Activated CD8-positive, alpha-beta T cell treated with anti-CD3 and anti-CD28 coated beads for 36 hours (primary cell): ENCODE results near the gene PPP2R2C. TPM values are rescaled to one million over a fixed set of nuclear protein-coding genes. Genes with fewer than 3 reads are reported as not detected.

Experiments
- ATAC-seq: fragments of 200-7000 bp; cut with Tn5 transposase; one replicate; pipeline ENCODE4 v1.10.0; 2021; ENCODE audit warnings: mild to moderate bottlenecking, moderate library complexity
- CTCF ChIA-PET: fragments of 350-600 bp; sonication (Branson Sonifier 250); formaldehyde crosslinking; loops from one replicate; lab custom pipeline; 2021; ENCODE audit warnings: antibody characterized with exemption; lab: Charles Lee
- POLR2A ChIA-PET: fragments of 350-600 bp; sonication (Branson Sonifier 250); formaldehyde crosslinking; loops from one replicate; lab custom pipeline; 2021; ENCODE audit warnings: antibody characterized with exemption; lab: Charles Lee
- DNase-seq: peaks from one replicate; pipeline ENCODE4 v3.0.0-alpha.2; 2020
- H3K27ac Mint-ChIP-seq: one replicate; pipeline ENCODE4 v1.8.0; 2021; ENCODE audit warnings: mild to moderate bottlenecking, mixed read lengths
- H3K27me3 Mint-ChIP-seq: one replicate; pipeline ENCODE4 v1.8.0; 2021; ENCODE audit warnings: mixed read lengths
- H3K36me3 Mint-ChIP-seq: one replicate; pipeline ENCODE4 v1.8.0; 2021; ENCODE audit warnings: low read depth, mixed read lengths
- H3K4me1 Mint-ChIP-seq: one replicate; pipeline ENCODE4 v1.8.0; 2021; ENCODE audit warnings: low read depth, mixed read lengths
- H3K4me3 Mint-ChIP-seq: one replicate; pipeline ENCODE4 v1.8.0; 2021; ENCODE audit warnings: mild to moderate bottlenecking, moderate library complexity, mixed read lengths
- H3K9me3 Mint-ChIP-seq: one replicate; pipeline ENCODE4 v1.8.0; 2021; ENCODE audit warnings: mixed read lengths
- intact Hi-C: fragments of 100-400 bp; cut with micrococcal nuclease; formaldehyde crosslinking; loops from one replicate; pipeline ENCODE4 v1.10.0; 2022
- total RNA-seq, 2 experiments: library from RNA; stranded (reverse); gene quantifications; one replicate each; pipeline ENCODE4 v1.2.3, GENCODE V29; 2021
- TF ChIP-seq, protein P1 (sequence below): fragments of 200-600 bp; IDR thresholded peaks from one replicate; pipeline ENCODE4 v1.8.0; 2022; ENCODE audit warnings: antibody characterized with exemption, mild to moderate bottlenecking

PPP2R2C gene
- total RNA-seq, 2 experiments from 2014 or later, result not detected

GRCh38 chr4:6354119-6354518 lies 118.3 kb downstream of the PPP2R2C start:
- H3K27ac Mint-ChIP-seq, result no peak overlapping the region
- TF ChIP-seq, protein P1, sequence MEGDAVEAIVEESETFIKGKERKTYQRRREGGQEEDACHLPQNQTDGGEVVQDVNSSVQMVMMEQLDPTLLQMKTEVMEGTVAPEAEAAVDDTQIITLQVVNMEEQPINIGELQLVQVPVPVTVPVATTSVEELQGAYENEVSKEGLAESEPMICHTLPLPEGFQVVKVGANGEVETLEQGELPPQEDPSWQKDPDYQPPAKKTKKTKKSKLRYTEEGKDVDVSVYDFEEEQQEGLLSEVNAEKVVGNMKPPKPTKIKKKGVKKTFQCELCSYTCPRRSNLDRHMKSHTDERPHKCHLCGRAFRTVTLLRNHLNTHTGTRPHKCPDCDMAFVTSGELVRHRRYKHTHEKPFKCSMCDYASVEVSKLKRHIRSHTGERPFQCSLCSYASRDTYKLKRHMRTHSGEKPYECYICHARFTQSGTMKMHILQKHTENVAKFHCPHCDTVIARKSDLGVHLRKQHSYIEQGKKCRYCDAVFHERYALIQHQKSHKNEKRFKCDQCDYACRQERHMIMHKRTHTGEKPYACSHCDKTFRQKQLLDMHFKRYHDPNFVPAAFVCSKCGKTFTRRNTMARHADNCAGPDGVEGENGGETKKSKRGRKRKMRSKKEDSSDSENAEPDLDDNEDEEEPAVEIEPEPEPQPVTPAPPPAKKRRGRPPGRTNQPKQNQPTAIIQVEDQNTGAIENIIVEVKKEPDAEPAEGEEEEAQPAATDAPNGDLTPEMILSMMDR, result no peak
- H3K9me3 Mint-ChIP-seq, result no peaks in the 10 kb centered on the region
- ATAC-seq, result no peak
- H3K4me3 Mint-ChIP-seq, result no peak overlapping the region
- H3K27me3 Mint-ChIP-seq, result peaks cover 6% of the 10 kb centered on the region
- no peaks in the 10 kb centered on the region for H3K36me3 Mint-ChIP-seq
- H3K4me1 Mint-ChIP-seq, result no peaks in the 10 kb centered on the region
- CTCF ChIA-PET, result no interaction called here
- DNase-seq, result no peak
- intact Hi-C loops, result no loop called here
- POLR2A ChIA-PET, result no interaction called here

- DNase-seq, result no peak
- Mint-ChIP-seq H3K9me3 (no peaks in the 10 kb centered on the region), H3K27me3 (peaks cover 7% of the 10 kb centered on the region), H3K4me1 (no peaks in the 10 kb centered on the region), H3K27ac (no peak overlapping the region), H3K36me3 (no peaks in the 10 kb centered on the region), H3K4me3 (no peak overlapping the region)
- TF ChIP-seq, protein P1, result no peak
- POLR2A ChIA-PET, result no interaction called here
- ATAC-seq, result no peak
- CTCF ChIA-PET, result no interaction called here
- intact Hi-C loops, result no loop called here
Measured at GRCh38 chr4:6352031-6352692, 120.3 kb downstream of the PPP2R2C start.

GRCh38 chr4:6351246-6352000 lies 121.0 kb downstream of the PPP2R2C start:
- Mint-ChIP-seq H3K4me3 (no peak overlapping the region), H3K27ac (no peak overlapping the region), H3K27me3 (peaks cover 7% of the 10 kb centered on the region), H3K4me1 (no peaks in the 10 kb centered on the region), H3K36me3 (no peaks in the 10 kb centered on the region), H3K9me3 (no peaks in the 10 kb centered on the region)
- no peak for ATAC-seq
- CTCF ChIA-PET, result no interaction called here
- intact Hi-C loops, result no loop called here
- POLR2A ChIA-PET, result interaction anchor here (0.6 kb wide), 1 partner anchor 106 kb away, joined by 3 read pairs; no protein-coding TSS in a partner anchor
- DNase-seq, result no peak
- TF ChIP-seq, protein P1, result no peak

GRCh38 chr4:6350646-6351045 lies 121.8 kb downstream of the PPP2R2C start:
- TF ChIP-seq, protein P1, result no peak
- H3K27me3 Mint-ChIP-seq, result peaks cover 7% of the 10 kb centered on the region
- ChIA-PET POLR2A (no interaction called here), CTCF (no interaction called here)
- ATAC-seq (no peak), DNase-seq (no peak)
- no peak overlapping the region for H3K4me3 Mint-ChIP-seq
- H3K36me3 Mint-ChIP-seq, result no peaks in the 10 kb centered on the region
- H3K27ac Mint-ChIP-seq, result no peak overlapping the region
- no peaks in the 10 kb centered on the region for H3K4me1 Mint-ChIP-seq
- H3K9me3 Mint-ChIP-seq, result no peaks in the 10 kb centered on the region
- intact Hi-C loops, result no loop called here
